ENCODE results near the gene BCL2.

BCL2 gene

GRCh38 chr18:63142594-63143225 lies 176.9 kb downstream of the BCL2 start:
- TF ChIP-seq EZH2phosphoT487 (IDR thresholded peaks at IDR 0.05; ENCODE audit: low read depth) (no peak), CTCF (IDR thresholded peaks at IDR 0.05; ENCODE audit: low read depth, low read length) (no peak)
- peak overlapping the region; percentile 53 for H3K4me3 ChIP-seq (ENCODE audit: low read length)
- H3K36me3 ChIP-seq (replicated peaks; ENCODE audit: low read depth, low read length): peaks cover 42% of the 10 kb centered on the region
- peaks cover 9% of the 10 kb centered on the region for H3K9me3 ChIP-seq (ENCODE audit: insufficient read depth, low read length)
- H3K27me3 ChIP-seq (ENCODE audit: low read depth, low read length): no peaks in the 10 kb centered on the region
- H3K4me1 ChIP-seq (ENCODE audit: low read length): peaks cover 100% of the 10 kb centered on the region
- H3K9ac ChIP-seq (ENCODE audit: low read length): peak overlapping the region; percentile 55
- H2AFZ ChIP-seq (ENCODE audit: low read depth, low read length): no peak overlapping the region
- H3K27ac ChIP-seq (ENCODE audit: low read length): peak overlapping the region; percentile 70
- peaks cover 67% of the 10 kb centered on the region for H4K20me1 ChIP-seq (ENCODE audit: insufficient read depth, low read length)
- peaks cover 100% of the 10 kb centered on the region for H3K79me2 ChIP-seq (ENCODE audit: low read length)
- H3K4me2 ChIP-seq (ENCODE audit: low read length): peak overlapping the region; percentile 79

- H3K4me3 ChIP-seq (ENCODE audit: low read length): peak overlapping the region; percentile 53
- peaks cover 100% of the 10 kb centered on the region for H3K4me1 ChIP-seq (ENCODE audit: low read length)
- peak overlapping the region; percentile 70 for H3K27ac ChIP-seq (ENCODE audit: low read length)
- H3K9me3 ChIP-seq (ENCODE audit: insufficient read depth, low read length): peaks cover 9% of the 10 kb centered on the region
- no peaks in the 10 kb centered on the region for H3K27me3 ChIP-seq (ENCODE audit: low read depth, low read length)
- no peak overlapping the region for H2AFZ ChIP-seq (ENCODE audit: low read depth, low read length)
- TF ChIP-seq EZH2phosphoT487 (IDR thresholded peaks at IDR 0.05; ENCODE audit: low read depth): no peak
- no peak for TF ChIP-seq CTCF (IDR thresholded peaks at IDR 0.05; ENCODE audit: low read depth, low read length)
- H3K4me2 ChIP-seq (ENCODE audit: low read length): peak overlapping the region; percentile 79
- peaks cover 42% of the 10 kb centered on the region for H3K36me3 ChIP-seq (replicated peaks; ENCODE audit: low read depth, low read length)
- H3K79me2 ChIP-seq (ENCODE audit: low read length): peaks cover 100% of the 10 kb centered on the region
- H4K20me1 ChIP-seq (ENCODE audit: insufficient read depth, low read length): peaks cover 65% of the 10 kb centered on the region
- peak overlapping the region; percentile 55 for H3K9ac ChIP-seq (ENCODE audit: low read length)
Observed at GRCh38 chr18:63141778-63142176, 177.8 kb downstream of the BCL2 start.

- H3K4me3 ChIP-seq (ENCODE audit: low read length): peak overlapping the region; percentile 53
- peaks cover 100% of the 10 kb centered on the region for H3K4me1 ChIP-seq (ENCODE audit: low read length)
- H3K9me3 ChIP-seq (ENCODE audit: insufficient read depth, low read length): peaks cover 9% of the 10 kb centered on the region
- H3K4me2 ChIP-seq (ENCODE audit: low read length): peak overlapping the region; percentile 79
- peak overlapping the region; percentile 70 for H3K27ac ChIP-seq (ENCODE audit: low read length)
- no peak overlapping the region for H2AFZ ChIP-seq (ENCODE audit: low read depth, low read length)
- H4K20me1 ChIP-seq (ENCODE audit: insufficient read depth, low read length): peaks cover 65% of the 10 kb centered on the region
- TF ChIP-seq CTCF (IDR thresholded peaks at IDR 0.05; ENCODE audit: low read depth, low read length): no peak
- no peak for TF ChIP-seq EZH2phosphoT487 (IDR thresholded peaks at IDR 0.05; ENCODE audit: low read depth)
- H3K27me3 ChIP-seq (ENCODE audit: low read depth, low read length): no peaks in the 10 kb centered on the region
- H3K36me3 ChIP-seq (replicated peaks; ENCODE audit: low read depth, low read length): peaks cover 42% of the 10 kb centered on the region
- peak overlapping the region; percentile 55 for H3K9ac ChIP-seq (ENCODE audit: low read length)
- H3K79me2 ChIP-seq (ENCODE audit: low read length): peaks cover 100% of the 10 kb centered on the region
Observed at GRCh38 chr18:63140997-63141777, 178.4 kb downstream of the BCL2 start.

GRCh38 chr18:63140038-63140450 lies 179.5 kb downstream of the BCL2 start:
- Histone ChIP-seq H3K36me3 (replicated peaks; ENCODE audit: low read depth, low read length) (peaks cover 42% of the 10 kb centered on the region), H3K27ac (ENCODE audit: low read length) (peak overlapping the region; percentile 76), H4K20me1 (ENCODE audit: insufficient read depth, low read length) (peaks cover 65% of the 10 kb centered on the region), H3K27me3 (ENCODE audit: low read depth, low read length) (no peaks in the 10 kb centered on the region), H3K4me1 (ENCODE audit: low read length) (peaks cover 100% of the 10 kb centered on the region), H3K4me2 (ENCODE audit: low read length) (peak overlapping the region; percentile 79), H3K9ac (ENCODE audit: low read length) (no peak overlapping the region), H3K79me2 (ENCODE audit: low read length) (peaks cover 100% of the 10 kb centered on the region), H3K4me3 (ENCODE audit: low read length) (peak overlapping the region; percentile 61; the same call in 1 of the 2 replicates), H2AFZ (ENCODE audit: low read depth, low read length) (no peak overlapping the region), H3K9me3 (ENCODE audit: insufficient read depth, low read length) (peaks cover 9% of the 10 kb centered on the region)
- TF ChIP-seq EZH2phosphoT487 (IDR thresholded peaks at IDR 0.05; ENCODE audit: low read depth) (no peak), CTCF (IDR thresholded peaks at IDR 0.05; ENCODE audit: low read depth, low read length) (no peak)
